NCI-H526 (cell line): ENCODE results near the gene SEMA5A.

Experiments
- DNase-seq, 2 experiments: peaks; one replicate each; lab custom pipeline; 2025; lab: John Stamatoyannopoulos, UW

Gene SEMA5A, protein sequence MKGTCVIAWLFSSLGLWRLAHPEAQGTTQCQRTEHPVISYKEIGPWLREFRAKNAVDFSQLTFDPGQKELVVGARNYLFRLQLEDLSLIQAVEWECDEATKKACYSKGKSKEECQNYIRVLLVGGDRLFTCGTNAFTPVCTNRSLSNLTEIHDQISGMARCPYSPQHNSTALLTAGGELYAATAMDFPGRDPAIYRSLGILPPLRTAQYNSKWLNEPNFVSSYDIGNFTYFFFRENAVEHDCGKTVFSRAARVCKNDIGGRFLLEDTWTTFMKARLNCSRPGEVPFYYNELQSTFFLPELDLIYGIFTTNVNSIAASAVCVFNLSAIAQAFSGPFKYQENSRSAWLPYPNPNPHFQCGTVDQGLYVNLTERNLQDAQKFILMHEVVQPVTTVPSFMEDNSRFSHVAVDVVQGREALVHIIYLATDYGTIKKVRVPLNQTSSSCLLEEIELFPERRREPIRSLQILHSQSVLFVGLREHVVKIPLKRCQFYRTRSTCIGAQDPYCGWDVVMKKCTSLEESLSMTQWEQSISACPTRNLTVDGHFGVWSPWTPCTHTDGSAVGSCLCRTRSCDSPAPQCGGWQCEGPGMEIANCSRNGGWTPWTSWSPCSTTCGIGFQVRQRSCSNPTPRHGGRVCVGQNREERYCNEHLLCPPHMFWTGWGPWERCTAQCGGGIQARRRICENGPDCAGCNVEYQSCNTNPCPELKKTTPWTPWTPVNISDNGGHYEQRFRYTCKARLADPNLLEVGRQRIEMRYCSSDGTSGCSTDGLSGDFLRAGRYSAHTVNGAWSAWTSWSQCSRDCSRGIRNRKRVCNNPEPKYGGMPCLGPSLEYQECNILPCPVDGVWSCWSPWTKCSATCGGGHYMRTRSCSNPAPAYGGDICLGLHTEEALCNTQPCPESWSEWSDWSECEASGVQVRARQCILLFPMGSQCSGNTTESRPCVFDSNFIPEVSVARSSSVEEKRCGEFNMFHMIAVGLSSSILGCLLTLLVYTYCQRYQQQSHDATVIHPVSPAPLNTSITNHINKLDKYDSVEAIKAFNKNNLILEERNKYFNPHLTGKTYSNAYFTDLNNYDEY

DNA sequence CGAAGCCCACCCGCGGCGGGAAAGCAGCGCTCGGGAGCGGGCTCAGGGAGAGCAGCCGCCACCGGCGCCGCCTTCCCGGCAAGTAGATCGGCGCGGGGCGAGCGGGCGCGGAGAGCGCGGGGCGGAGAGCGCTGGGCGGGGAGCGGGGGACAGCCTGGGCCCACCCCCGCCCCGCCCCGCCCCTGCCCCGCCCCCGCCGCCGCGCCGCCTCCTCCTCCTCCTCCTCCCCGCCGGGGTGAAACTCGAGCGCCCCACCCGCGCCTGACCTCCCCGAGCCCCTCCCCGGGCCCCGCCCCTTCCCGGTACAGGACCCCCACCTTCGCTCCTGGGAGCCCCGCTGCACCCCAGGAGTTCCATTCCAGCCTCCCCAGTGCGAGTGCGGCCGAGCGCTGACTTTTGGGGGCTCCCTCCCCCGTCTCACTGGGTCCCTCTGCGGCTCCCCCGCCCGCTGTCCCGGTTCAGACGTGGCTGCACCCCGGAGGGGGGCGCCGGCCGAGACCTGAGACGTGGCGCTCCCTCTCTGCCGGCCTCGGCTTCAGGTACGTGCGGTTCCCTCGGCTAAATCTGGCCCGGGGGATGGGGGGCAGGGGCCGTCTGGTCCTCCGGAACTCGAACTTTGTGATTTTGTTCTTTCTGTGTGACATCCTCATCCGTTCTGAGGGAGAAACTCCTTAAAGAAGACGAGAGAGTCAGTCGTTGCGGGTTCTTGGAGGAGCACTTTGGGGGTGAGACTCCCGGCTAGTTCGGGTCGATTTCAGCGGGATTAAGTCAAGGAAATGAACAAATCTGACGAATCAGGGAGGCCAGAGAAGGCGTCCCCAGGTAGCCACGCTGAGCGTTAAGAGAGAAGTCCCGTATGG is at the start of gene SEMA5A:
TSS of gene SEMA5A (minus strand) at position 84 of the 860 bp plus-strand sequence. CDS start 166,129 bp downstream, outside the sequence.
- peak in 1 of 2 experiments; percentile 75 for DNase-seq

DNA sequence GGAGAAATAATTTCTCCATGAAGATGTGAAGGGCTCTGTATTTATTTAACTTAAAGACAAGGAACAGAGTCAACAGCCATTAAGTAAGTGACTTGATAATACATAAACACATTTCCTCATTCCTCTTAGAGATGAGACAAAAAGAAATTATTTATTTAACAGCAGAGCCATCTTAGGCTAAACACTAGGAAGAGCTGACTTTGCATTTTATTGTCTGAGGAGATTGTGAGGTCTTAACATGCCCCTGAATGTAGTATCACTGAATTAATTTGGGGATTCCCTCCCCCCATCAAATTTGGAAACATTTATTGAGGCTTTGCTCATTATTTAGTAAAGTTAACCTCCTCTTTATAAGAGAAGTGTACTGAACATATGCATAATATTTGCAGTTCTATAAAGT is 49.0 kb upstream of the SEMA5A start:
- no peak for DNase-seq

DNA sequence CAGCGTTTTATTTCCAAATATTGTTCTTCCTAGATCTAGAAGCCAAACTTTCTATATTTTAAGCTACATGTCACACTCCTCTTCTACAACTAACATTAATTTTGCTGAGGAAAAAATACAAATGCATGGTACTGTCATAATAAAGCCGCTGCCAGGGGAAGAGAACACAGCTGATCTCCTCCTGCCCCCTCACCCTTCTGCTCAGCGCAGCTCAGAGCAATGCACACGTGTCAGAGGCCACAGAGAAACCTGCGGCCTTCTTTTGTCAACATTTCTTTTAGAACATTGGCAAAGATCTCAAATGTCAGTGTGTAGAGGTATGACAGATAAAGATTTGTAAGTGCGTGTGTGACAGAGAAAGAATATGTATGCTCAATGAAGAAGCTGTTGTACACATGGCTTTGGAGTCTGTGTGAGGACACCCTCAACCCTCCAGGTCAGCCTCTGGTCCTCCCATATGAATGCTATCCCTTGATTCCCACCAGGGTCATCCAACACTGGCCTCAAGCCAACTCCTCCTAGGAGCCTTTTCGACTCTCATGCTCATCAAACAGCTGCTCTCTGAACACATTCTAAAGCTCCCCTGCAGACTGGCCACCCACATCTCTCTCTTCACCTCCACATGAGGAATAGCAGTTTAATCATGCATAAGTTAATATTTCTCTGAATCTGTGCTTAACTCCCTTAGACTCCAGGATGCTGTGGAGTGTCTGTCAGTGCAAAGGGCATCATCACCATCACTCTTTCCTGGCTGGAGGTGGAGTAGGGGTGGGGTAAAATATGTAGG is 43.4 kb upstream of the SEMA5A start:
- DNase-seq = no peak

DNA sequence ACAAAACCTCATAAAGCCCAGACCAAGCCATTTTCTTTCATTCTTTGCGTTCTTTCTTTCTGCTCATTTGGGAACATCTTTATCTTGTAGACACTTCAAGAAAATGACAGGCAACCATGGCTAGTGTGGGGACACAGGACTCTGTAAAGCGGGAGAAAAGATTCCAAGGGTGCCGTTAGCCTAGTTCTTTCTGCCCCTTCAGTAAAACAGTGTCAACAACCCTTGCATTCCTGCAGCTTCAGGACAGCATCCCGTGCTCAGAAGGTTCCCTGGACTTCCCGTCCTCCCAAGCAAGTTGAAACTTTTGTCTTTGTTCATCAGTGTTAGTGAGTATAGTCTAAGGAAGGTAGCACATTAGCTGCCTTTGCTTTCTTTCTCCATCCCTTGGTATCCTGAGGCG is 42.4 kb upstream of the SEMA5A start:
- no peak for DNase-seq

DNA sequence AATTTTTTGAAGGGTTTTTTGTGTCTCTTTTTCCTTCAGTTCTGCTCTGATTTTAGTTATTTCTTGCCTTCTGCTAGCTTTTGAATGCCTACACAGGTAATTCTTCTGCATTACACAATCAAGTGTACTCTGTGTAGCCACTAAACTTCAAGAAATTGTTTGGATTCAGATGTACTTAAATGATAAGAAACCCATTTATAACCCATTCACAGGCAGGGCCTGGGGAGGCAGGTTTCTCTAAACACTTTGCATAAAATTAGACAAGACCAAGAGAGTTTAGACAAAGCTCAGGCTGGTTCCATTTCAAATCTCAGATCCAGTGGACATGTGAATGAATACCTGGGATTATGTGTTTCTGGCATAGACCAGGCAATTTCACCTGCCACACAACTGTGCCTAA is 41.3 kb upstream of the SEMA5A start:
- DNase-seq = no peak

DNA sequence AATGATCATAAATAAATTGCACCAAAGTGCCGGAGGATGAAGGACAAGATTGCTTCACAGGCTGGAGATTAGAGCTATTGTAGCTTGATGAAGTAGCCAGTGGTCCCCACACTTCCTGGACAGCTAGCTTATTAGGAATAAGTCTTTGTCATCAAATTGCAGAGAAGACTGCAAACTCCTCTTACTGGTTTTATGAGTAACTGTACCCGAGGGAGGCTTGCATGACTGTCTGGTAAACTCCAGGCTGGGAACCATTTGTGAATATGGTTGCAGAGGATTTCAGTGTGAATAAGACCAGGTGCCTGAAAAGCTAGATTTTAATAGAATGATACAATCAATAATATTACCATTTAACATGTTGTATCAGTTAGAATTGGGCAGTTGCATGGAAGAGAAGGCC is 36.5 kb upstream of the SEMA5A start:
- DNase-seq = no peak

DNA sequence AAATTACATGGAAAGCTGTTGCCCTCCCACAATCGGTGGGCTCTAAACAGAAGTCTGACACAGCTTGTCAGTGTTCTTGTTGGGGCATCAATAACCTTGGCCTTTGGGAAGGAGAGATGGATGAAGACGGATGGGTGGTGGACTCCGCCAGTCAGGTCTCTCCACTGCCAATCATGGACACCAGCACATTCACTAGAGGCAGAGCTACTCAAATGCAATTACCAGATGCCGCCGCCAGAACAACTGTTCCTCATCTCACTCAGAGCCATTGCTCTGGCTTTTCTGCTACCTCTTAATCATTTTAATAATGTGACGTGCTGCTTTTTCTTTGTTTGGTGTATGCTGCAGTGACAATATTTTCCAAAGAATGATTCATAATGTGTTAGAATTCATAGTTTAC is 27.9 kb upstream of the SEMA5A start:
- DNase-seq = no peak

DNA sequence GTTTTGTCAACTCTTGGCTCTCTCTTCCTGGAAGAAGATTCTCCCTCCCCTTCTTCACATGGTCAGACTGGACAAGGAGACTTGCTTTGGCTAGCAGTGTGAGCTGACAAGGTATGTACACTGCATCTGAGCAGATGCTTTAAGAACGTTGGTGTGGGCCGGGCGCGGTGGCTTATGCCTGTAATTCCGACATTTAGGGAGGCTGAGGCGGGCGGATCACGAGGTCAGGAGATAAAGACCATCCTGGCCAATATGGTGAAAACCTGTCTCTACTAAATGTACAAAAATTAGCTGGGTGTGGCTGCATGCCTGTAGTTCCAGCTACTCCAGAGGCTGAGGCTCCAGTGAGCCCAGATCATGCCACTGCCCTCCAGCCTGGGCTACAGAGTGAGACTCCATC is 26.4 kb upstream of the SEMA5A start:
- no peak for DNase-seq

DNA sequence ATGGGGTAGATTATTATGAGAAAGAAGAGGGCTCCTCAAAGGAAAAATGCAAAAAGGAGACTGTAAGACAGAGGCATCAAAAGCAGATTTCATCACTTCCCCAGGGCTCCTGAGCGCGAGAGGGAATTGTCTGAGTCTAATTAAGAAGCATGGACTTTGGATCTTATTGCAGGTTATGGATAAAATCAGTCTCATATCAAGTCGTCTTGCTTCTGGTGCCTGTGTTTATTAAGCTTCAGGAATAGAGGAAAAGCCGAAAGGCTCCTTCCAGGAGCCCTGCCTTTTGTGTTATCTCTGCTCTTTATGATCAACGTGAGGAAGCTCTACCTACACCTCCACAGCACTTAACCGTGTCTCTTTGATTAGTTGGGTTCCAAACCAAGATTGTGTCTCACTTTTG is 25.0 kb upstream of the SEMA5A start:
- no peak for DNase-seq

DNA sequence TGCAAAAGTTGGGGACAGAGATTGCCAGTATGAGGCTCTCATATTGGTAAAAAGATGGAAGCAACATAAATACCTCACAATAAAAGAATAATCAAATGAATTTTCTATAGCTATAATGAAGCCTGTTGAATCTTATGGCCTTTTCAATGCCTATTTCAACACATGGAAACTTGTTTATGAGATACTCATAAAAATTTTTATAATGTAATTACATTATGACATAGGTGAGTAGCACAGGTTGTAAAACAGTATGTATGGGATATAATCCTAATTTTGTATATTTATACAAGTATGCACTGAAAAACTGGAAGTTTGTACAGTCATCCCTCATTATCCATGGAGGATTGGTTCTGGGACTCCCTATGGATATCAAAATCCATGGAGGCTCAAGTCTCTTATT is 21.2 kb upstream of the SEMA5A start:
- DNase-seq = no peak

DNA sequence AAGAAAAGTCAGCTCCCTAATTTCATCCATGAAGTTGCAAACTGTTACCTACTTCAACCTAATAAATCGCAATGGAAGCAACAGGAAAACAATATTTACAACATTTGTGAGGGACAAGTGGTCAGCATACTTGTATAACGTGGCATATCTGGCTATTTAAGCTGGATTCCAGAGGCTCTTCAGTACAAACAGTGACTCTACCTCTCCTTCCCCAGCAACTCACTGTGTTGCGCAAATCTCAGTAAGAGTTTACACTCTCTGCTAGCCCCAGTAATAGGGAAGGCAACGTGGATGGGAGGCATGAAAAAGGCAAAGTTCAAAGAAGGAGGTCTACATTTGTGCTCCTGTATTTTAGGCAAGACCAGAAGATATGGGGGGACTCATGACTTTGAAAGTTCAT is 18.9 kb upstream of the SEMA5A start:
- DNase-seq = no peak

DNA sequence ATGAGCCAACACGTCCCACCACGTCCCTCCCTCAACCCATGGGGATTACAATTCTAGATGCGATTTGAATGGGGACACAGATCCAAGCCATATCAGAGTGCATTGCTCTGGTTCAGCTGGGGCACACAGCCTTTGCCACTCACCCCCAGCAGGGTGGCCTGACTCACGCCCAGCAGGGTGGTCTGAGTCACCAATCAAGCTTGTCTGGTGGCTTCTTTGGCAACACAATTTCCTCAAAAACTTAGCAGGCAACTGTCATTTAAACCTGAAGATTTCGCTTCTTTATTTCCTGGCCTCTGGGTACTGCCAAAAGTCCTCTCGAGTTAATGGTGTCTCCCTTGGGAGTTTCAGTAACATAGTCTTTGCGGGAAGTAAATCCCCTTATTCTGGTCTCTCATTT is 16.3 kb upstream of the SEMA5A start:
- no peak for DNase-seq

DNA sequence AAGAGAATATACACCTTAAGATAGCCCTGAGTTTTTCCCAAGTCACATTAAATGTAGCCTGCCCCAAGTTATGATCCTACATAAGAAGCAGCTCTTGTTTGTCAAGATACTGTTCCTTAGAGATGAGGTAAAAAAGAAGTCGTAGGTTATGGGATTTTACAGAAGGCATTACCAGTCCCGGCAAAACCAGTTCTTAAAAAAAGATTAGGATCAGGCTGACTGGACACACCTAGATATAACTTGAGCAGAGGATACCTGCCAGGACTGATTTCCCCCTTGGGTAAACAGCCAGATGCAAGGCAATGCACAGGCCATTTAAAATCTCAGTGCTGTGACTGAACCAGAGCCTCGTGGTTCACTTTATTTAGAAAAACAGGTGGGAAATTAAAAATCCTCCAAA is 14.1 kb upstream of the SEMA5A start:
- no peak for DNase-seq

DNA sequence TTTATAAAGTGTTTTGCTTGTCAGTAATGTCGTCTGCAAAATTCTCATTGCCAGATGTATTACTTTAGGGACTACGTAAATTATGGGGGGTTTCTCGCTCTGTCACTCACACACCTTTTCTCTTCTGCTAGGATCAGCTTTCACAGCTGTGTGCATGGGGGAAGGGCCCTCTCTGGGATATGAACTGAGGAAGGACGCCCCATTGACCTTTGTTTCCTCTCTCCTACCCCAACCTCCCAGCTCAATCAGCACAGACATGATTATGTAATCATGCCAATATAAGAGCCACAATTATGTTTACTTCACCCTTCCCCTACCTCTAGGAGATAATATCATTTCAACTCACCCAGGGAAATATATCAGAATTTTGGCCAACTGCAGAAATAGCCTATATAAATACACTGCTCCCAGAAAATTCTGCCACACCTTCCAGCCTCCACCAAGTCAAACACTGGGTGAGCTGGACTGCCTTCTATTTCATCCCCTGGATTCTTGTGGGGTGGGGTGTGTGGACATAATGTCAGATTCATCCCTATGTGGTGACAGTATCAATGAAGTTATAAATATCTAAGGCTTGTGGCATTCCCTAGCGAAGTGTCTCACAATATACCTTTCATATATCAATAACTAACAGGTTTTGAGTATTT is 12.6 kb upstream of the SEMA5A start:
- DNase-seq = no peak

DNA sequence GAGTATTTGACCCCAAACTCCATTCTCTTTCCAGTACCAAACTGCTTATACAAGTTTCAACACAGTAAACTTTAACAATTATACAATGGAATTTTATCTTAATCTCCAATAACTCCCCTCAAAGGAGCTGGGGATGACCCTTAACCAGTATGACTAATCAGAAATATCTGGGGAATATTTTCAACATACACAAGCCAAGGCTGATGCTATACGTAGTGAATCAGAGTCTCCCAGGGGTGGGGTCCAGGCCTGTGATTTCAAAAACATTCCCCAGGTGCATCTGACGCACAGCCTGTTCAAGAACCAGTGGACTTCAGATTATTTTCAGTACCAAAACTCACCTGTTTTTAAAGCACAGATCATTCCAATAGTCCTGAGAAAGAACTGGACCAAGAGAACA is 11.8 kb upstream of the SEMA5A start:
- no peak for DNase-seq

DNA sequence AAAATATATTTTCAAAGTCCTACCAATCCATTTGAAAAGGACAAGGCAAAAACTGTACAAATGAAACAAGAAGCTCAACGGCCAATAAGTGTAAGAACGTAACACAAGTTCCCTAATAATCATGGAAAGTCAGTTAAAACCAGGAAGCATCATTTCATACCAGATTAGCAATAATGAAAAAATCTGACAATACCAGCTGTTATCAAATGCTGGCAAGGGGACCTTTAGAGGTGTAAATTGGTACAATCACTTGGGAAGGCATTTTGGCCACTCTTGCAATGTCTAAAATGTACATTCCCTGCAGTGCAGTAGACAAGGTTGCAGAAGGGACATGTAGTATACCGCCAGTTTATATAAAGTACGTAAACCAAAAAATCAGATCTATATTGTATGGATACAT is 10.1 kb upstream of the SEMA5A start:
- no peak for DNase-seq

DNA sequence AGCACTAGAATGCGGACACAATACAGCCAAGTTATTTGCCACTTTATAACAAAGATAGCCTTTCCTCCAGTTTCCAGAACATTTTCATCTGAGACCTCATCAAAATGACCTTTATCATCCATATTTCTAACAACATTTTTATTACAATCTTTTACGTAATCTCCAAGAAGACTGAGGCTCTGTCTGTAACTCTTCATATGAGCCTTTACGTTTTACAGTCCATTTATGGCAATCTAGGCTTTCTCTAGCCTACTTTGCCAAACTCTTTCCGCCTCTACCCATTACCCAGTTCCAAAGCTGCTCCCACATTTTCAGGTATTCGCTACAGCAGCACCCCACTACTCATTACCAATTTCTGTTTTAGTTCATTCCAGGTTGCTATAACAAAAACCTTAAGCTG is 8.2 kb upstream of the SEMA5A start:
- no peak for DNase-seq

DNA sequence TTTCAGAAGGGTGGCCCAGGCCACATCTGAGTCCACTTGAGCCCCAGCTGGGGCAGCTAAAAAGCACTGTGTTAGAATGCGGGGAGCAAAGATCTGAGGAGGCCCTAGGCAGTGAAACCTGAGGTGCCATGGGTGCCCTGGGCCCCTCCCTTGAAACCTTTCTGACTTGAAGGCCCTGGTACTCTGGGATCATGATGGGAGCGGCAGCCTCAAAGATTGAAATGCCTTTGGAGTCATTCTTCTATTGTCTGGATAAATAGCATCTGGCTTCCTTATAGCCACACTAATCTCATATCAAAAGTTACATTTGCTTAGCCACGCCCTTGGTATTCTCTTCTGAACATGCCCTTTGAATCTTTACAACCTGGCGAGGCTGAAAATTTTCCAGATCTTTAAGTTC is 7.7 kb upstream of the SEMA5A start:
- DNase-seq = no peak

DNA sequence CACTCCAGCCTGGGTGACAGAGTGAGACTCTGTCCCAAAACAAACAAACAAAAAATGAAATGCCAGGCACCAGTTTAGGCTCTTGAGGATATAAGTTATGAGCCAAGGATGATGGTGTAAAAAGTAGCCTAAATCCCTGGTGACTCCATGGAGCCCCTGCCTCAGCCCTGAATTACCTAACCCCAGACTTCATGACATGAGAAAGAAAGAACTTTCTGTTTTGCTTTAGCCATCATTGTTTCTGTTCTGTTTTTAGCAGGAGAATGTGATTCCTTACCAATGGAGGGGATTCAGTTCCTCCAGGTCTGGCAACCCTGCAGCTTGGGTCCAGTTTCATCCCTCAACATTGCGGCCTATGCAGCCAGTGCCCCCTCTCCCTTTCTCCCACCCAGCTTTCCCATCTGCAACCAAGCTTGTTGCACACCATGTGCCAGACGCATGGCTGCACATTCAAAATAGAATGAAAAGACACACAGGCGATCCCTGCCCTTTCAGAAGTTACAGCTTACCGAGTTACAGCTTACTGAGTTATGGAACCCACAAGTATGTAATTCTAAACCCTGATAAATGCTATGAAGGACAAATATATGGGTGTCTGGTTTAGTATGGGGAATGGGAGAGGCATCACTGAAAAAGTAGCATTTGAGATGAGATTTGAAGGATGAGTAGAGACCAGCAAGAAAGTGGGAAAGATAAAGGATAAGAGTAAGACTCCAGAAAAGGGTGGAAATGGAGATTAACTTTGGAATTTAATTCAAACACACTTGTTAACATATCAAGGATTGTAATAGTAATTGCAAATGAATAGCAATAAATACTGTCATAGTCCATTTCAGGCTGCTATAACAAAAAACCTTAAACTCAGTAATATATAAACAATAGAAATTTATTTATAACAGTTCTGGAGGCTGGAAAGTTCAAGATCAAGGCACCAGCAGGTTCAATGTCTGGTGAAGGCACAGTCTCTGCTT is 6.0 kb upstream of the SEMA5A start:
- DNase-seq = no peak
